SU-DHL-6 (cell line): ENCODE data around the gene XYLT1.

Experiments used
- H2AFZ ChIP-seq: fragments of 200-600 bp; sonication (generic); 2 replicates; pipeline ENCODE4 v1.6.1; 2014; ENCODE audit warnings: low read depth, mild to moderate bottlenecking, moderate library complexity, mixed read lengths, antibody characterized with exemption, low read length; ENCODE audit not compliant: severe bottlenecking
- H3F3A ChIP-seq: fragments of 200-600 bp; shearing (Covaris generic); 2 replicates; pipeline ENCODE4 v1.6.0; 2016; ENCODE audit warnings: antibody characterized with exemption, mild to moderate bottlenecking; ENCODE audit not compliant: insufficient read depth
- H3K27ac ChIP-seq: fragments of 200-600 bp; sonication (generic); 2 replicates; pipeline ENCODE4 v1.5.1; 2016; ENCODE audit warnings: low read depth, mild to moderate bottlenecking, low read length, moderate library complexity, mixed read lengths
- H3K27me3 ChIP-seq: fragments of 200-600 bp; sonication (generic), shearing (Covaris generic); 2 replicates; pipeline ENCODE4 v1.6.0; 2014; ENCODE audit warnings: mild to moderate bottlenecking, low read length
- H3K36me3 ChIP-seq: fragments of 200-600 bp; sonication (generic); 2 replicates; pipeline ENCODE4 v1.6.1; 2014; ENCODE audit warnings: mild to moderate bottlenecking, low read length, mixed read lengths
- H3K4me2 ChIP-seq: fragments of 300-600, 200-600 bp; shearing (Covaris generic), sonication (generic); 2 replicates; pipeline ENCODE4 v1.6.0; 2014; ENCODE audit warnings: low read length, low read depth, mild to moderate bottlenecking; ENCODE audit not compliant: poor library complexity, severe bottlenecking
- H3K4me3 ChIP-seq: fragments of 200-600 bp; sonication (generic); 2 replicates; pipeline ENCODE4 v1.5.1; 2014; ENCODE audit warnings: antibody characterized with exemption, low read length, mild to moderate bottlenecking, mixed read lengths; ENCODE audit not compliant: insufficient read depth, poor library complexity, severe bottlenecking
- H3K79me2 ChIP-seq: fragments of 200-600 bp; sonication (generic); 2 replicates; pipeline ENCODE4 v1.6.1; 2014; ENCODE audit warnings: mild to moderate bottlenecking, low read length, moderate library complexity; ENCODE audit not compliant: insufficient read depth
- H3K9ac ChIP-seq: fragments of 200-600 bp; sonication (generic); 2 replicates; pipeline ENCODE4 v1.7.0; 2014; ENCODE audit warnings: mild to moderate bottlenecking, low read length
- H3K9me2 ChIP-seq: fragments of 200-600 bp; sonication (generic); replicated peaks from 2 replicates; pipeline ENCODE4 v1.6.1; 2014; ENCODE audit warnings: low read length; ENCODE audit not compliant: insufficient read depth
- H3K9me3 ChIP-seq: fragments of 200-600 bp; sonication (generic); 2 replicates; pipeline ENCODE4 v1.6.1; 2014; ENCODE audit warnings: low read length, mixed read lengths; ENCODE audit not compliant: insufficient read depth
- H4K20me1 ChIP-seq: fragments of 200-600 bp; sonication (generic); 2 replicates; pipeline ENCODE4 v1.6.1; 2014; ENCODE audit warnings: low read depth, mild to moderate bottlenecking, antibody characterized with exemption, low read length, moderate library complexity, mixed read lengths
- EZH2phosphoT487 ChIP-seq: fragments of 200-600 bp; sonication (generic), shearing (Covaris generic); conservative IDR thresholded peaks from 2 replicates; pipeline ENCODE4 v1.6.1; 2018; ENCODE audit warnings: mild to moderate bottlenecking, antibody characterized with exemption, low read length, moderate library complexity, mixed read lengths
- TF ChIP-seq, protein P1 (sequence below): fragments of 200-600 bp; sonication (generic); IDR thresholded peaks from one replicate; pipeline ENCODE4 v1.5.1; 2017; ENCODE audit warnings: antibody characterized with exemption, mild to moderate bottlenecking, low read length, moderate library complexity; ENCODE audit not compliant: insufficient read depth, poor library complexity, severe bottlenecking

XYLT1 gene

DNA sequence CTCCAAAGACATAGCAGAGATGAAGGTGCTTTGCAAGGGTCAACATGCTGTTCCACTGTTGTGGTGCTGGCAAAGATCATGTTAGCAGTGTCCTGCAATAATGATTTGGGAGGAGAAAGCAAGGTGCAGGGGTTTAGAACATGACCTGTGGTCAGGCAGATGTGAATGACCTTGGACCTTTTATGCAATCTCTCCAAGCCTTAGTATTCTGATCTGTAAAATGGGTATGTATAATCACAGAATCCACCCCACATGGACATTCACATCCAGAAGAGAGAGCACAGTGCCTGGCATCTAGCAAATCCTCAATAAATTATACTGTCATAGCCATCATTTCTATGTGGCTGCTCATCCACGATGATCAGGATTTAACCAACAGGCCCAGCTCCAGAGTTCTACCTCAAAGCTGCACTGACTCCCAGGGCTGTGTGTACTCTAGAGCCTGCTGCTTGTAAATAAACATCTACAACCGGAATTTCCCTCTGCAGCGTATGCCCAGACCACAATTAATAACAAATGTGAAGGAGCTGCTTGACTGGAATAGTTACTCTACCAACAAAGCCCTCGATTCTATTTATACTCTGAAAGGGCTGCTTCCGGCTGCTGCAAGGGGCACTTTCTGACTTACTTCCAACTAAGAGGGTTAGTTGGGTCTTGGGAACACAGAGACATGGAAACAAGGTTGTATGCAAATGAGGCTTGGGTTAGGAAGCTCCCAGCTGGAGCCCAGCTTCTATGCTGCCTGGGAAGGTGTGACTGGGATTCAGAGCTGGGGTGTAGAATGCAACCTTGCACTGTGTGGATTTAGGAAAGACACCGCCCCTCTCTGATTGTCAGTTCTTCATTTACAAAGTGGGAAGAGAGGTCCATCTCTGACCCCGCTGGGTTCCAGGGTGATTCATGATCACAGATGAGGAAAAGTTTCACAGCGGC, 265.2 kb downstream of the XYLT1 start:
- TF ChIP-seq, protein P1, sequence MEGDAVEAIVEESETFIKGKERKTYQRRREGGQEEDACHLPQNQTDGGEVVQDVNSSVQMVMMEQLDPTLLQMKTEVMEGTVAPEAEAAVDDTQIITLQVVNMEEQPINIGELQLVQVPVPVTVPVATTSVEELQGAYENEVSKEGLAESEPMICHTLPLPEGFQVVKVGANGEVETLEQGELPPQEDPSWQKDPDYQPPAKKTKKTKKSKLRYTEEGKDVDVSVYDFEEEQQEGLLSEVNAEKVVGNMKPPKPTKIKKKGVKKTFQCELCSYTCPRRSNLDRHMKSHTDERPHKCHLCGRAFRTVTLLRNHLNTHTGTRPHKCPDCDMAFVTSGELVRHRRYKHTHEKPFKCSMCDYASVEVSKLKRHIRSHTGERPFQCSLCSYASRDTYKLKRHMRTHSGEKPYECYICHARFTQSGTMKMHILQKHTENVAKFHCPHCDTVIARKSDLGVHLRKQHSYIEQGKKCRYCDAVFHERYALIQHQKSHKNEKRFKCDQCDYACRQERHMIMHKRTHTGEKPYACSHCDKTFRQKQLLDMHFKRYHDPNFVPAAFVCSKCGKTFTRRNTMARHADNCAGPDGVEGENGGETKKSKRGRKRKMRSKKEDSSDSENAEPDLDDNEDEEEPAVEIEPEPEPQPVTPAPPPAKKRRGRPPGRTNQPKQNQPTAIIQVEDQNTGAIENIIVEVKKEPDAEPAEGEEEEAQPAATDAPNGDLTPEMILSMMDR: no peak
- no peak for TF ChIP-seq EZH2phosphoT487
- H3K4me3 ChIP-seq: no peak overlapping the region
- no peak overlapping the region for H3K27ac ChIP-seq
- H3F3A ChIP-seq: no peaks in the 10 kb centered on the region
- H3K9me2 ChIP-seq: no peaks in the 10 kb centered on the region
- H3K9ac ChIP-seq: no peak overlapping the region
- H3K36me3 ChIP-seq: no peaks in the 10 kb centered on the region
- H3K9me3 ChIP-seq: no peaks in the 10 kb centered on the region
- H3K79me2 ChIP-seq: no peaks in the 10 kb centered on the region
- H3K27me3 ChIP-seq: no peaks in the 10 kb centered on the region
- no peak overlapping the region for H2AFZ ChIP-seq
- H3K4me2 ChIP-seq: no peak overlapping the region
- H4K20me1 ChIP-seq: no peaks in the 10 kb centered on the region

DNA sequence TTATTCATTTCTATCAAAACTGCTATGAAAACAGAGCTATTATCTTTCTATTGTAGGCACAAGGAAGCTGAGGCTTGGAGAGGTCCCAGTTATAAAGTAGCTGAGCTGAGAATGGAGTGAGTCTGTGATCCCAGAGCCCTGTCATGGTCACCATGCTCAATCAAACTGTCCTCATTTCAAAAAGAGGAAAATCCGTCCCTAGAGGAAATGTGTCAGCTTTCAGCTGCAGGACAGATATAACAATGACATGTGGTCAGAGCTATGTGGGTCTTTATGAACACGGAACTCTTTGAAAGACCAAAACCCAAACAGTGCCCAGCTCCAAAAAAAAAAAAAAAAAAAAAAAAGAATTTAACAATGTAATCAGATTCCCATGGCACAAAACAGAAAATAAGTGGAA, 266.1 kb downstream of the XYLT1 start:
- Histone ChIP-seq H3F3A (no peaks in the 10 kb centered on the region), H3K36me3 (no peaks in the 10 kb centered on the region), H3K9ac (no peak overlapping the region), H3K27ac (no peak overlapping the region), H3K9me2 (no peaks in the 10 kb centered on the region), H4K20me1 (no peaks in the 10 kb centered on the region), H2AFZ (no peak overlapping the region), H3K4me3 (no peak overlapping the region), H3K27me3 (no peaks in the 10 kb centered on the region), H3K4me2 (no peak overlapping the region), H3K79me2 (no peaks in the 10 kb centered on the region), H3K9me3 (no peaks in the 10 kb centered on the region)
- no peak for TF ChIP-seq EZH2phosphoT487
- TF ChIP-seq, protein P1: no peak

DNA sequence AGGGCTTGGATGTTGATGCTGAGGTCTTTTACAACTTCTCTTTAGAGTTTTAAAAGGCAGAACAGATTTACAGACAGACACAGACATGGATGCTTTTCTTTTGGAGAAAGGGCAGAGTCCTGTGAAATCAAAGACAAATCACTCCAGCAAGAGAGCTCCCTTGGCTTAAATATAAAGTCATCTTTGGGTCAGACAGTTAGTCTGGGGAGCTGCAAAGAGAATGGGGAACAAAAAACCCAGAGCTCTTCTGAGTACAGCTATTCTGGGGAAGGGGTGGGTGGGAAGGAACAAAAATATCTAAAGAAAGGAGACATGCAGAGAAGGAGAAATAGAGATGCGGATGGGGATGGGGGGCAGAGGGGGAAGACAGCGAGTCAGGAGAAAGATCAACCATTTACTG, 266.6 kb downstream of the XYLT1 start:
- H4K20me1 ChIP-seq: no peaks in the 10 kb centered on the region

More for the DNA sequence above, 266.6 kb downstream of the XYLT1 start:
- Histone ChIP-seq H3K4me3 (no peak overlapping the region), H3K27me3 (no peaks in the 10 kb centered on the region), H2AFZ (no peak overlapping the region), H3K9me2 (no peaks in the 10 kb centered on the region), H3K79me2 (no peaks in the 10 kb centered on the region), H3K9ac (no peak overlapping the region), H3K4me2 (no peak overlapping the region), H3K9me3 (no peaks in the 10 kb centered on the region), H3K36me3 (no peaks in the 10 kb centered on the region), H3K27ac (no peak overlapping the region), H3F3A (no peaks in the 10 kb centered on the region)
- no peak for TF ChIP-seq EZH2phosphoT487
- TF ChIP-seq, protein P1: no peak
